ENCODE results near the gene C3orf22.
"Not testable (repeated sequence)": the region's sequence is repeated elsewhere in the genome, so short reads cannot be mapped to it uniquely, and the experiment has no call there.

C3orf22 gene, protein sequence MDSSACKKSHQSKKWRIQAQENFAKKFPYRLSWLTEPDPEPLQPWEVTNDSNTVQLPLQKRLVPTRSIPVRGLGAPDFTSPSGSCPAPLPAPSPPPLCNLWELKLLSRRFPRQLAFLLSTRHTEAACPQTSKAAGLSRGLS

DNA sequence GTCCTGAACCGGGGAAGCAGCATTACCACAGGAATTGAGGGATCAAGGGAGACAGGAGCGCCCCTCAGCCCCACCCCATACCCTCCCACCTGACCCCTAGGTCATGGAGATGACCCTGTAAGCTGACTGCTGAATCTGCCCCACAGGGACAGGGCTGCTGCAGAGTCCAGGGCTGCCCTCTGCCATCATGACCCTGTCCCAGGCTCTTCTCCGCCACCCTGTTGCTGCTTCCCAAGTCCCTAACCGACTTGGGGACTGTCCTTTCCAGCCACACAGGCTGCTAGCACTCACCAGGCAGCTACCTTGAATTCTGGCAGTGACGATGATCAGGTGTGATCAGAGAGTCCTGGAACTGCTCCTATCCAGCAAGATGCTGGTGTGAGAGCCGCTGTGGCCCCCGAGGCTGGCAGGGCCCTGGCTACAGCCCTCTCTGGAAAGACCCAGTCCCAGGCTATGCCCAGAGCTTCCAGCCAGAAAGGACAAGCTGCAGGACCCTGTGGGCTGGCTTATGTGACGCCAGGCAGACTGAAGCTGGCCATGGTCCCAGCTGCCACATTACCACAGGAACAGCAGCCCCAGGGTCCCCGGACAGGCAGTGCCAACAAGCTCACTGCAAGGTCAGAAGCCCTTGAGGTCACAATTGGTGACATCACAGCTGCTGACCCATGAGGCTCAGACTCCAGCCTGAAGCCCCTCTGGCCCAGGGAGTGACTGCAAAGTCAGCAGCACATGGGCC lies at the start of gene C3orf22:
Gene C3orf22 (minus strand): TSS at position 597 of the 736 bp plus-strand sequence. CDS start 5,542 bp downstream, outside the sequence.
- DNase-seq (ENCODE audit: low read depth), result no peak

DNA sequence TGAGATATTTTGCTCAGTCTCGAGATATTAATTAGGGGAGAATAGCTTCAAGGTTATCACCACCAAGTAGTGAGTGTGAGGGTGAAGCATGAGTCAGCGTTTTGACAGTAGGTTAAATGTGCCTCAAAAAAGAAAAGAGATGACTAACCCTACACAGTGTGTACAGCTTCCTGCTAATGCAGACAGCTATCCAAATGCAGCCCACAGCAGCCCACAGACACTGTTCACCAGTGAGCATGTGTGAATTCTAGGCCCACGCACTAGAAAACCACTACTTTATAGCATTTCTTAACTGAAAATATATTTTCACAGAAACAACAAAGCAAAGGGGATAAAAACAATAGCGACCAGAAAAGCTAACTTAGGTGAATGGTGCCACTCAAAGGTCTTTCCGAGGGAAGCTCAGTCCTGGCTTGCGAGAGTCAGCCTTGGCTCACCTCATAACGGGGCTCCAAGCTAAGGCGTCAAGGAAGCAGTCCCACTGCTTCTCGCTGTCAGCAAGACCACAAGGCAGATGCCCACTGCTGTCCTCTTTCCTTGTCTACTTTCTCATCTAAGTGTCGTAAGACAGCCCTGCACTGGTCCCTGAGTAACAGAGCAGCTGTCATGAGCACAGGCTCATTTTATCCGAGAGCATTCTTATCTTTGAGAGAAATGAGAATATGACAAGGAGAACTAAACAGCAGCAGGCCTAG lies 48.6 kb upstream of the C3orf22 start:
- DNase-seq (ENCODE audit: low read depth), result peak; percentile 25

DNA sequence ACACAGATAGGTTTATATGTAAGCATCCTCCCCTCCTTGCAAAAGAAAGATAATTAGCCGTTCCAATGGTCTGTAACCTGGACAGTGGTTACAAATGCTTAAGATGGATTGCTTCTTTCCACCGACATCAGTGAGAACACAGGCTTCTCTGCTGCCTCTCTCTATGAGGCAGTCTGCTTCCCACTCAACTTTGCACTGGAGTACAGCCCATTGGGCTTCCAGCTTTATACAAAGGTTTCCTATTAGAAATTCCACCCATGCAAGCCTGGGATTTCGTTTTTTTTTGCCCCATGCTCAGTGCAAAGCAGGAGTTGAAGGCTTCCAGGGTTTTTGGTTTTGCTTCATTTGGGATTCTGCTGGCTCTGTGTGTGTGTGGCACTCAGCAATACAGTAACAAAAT lies 47.3 kb upstream of the C3orf22 start:
- no peak for DNase-seq (ENCODE audit: low read depth)

DNA sequence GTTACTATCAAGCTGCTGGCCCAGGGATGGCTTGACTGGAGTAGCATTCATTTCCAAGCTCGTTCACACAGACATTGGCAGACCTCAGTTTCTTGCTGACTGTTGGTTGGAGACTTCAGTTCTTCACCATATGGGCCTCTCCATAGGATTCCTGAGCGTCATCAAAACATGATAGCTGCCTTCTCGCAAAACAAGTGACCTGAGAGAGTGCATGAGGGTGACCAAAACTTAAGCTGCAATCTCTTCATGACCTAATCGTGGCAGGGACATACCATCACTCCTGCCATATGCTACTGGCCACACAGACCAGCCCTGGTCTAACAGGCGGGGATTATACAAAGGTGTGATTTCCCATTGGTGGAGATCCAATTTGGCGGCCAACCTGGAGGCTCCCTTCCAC lies 46.0 kb upstream of the C3orf22 start:
- no peak for DNase-seq (ENCODE audit: low read depth)

DNA sequence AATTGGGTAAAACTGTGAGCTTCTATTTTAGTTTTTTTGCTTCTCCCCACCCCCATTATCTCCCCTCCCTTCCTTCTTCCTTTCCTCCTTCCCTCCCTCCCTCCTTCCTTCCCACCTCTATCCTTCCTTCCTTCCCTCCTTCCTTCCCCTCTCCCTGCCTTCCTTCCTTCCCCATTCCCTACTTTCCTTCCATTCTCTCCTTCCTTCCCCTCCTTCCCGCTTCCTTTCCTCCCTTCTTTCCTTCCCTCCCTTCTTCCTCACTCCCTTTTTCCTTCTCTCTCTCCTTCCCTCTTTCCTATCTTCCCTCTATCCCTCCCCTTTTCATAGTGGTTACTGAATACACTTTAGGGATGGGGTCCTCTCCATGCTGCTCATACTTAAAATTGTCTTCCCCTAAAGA lies 40.4 kb upstream of the C3orf22 start:
- no peak for DNase-seq (ENCODE audit: low read depth)

DNA sequence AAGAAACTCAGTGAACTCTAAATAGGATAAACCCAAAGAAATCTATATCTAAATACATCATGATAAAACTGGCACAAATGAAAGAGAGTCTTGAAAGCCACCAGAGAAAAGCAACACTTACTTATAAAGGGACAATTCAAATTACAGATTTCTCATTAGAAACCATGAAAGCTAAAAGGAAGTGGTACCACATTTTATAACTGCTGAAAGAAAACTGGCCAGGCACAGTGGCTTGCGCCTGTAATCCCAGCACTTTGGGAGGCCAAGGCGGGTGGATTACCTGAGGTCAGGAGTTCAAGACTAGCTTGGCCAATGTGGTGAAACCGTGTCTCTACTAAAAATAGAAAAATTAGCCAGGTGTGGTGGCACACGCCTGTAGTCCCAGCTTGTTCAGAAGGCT lies 36.7 kb upstream of the C3orf22 start:
- not testable (repeated sequence) for DNase-seq (ENCODE audit: low read depth)

DNA sequence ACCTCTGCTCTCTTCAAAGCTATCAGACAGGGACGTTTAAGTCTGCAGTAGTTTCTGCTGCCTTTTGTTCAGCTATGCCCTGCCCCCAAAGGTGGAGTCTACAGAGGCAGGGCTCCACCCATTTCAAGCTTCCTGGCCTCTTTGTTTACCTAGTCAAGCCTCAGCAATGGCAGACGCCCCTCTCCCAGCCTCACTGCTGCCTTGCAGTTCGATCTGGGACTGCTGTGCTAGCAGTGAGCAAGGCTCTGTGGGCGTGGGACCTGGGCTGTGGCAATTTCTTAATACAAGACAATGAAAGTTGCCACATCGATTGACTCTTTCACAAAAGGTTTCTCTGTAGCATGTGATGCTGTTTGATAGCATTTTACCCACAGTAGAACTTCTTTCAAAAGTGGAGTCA lies 32.8 kb upstream of the C3orf22 start:
- not testable (repeated sequence) for DNase-seq (ENCODE audit: low read depth)

DNA sequence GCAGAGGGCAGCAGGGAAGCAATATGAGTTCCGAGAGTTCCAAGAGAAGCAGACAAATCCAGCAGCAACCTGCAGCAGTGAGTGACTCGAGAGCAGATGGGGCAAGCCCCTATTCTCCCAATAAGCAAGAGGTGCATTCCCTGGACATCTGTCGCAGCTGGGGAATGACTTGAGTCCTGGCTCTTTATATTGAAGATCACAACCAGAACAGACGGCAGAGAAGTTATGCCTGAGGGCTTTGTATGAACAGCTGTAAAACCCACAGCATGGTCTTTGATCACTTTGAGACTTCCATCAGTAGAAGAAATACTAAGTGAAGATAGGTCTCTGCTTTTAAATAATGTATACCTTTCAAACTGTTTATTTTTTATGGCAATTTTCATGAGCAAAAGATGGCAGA lies 23.6 kb upstream of the C3orf22 start:
- no peak for DNase-seq (ENCODE audit: low read depth)

DNA sequence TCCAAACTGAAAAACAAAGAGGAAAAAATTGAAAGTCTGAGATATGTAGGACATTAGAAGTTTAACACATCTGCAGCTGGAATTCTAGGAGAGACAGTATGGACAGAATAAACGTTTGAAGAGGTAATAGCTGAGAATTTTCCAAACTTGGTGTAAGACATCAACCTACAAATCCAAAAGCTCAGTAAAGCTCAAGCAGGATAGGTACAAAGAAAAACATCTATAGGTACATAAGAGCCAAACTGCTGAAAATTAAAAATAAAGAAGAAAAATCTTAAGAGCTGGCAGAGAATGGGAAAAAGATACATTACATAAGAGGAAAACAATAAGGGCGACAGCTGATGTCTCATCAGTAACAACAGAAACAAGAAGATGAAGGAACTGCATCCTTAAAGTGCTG lies 22.8 kb upstream of the C3orf22 start:
- DNase-seq (ENCODE audit: low read depth), result no peak

DNA sequence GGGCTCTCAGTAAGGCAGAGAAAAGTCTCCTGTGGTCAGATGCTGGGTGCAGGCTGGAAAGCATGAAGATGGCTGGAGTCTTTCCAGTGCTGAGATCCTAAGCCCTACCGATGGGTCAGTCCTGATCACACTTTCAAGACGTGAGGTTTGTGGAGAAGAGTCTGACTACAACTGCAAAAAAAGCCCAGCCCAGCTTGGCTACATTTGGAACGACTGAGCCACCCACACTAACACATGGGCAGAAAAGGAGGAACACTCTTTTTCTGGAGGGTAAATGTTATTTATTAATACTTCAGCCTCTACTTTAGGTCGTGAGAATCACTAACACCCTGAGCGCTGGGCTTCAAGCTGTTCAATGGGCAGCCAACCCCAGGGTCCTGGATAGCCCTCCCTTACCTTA lies 22.0 kb upstream of the C3orf22 start:
- DNase-seq (ENCODE audit: low read depth), result no peak

DNA sequence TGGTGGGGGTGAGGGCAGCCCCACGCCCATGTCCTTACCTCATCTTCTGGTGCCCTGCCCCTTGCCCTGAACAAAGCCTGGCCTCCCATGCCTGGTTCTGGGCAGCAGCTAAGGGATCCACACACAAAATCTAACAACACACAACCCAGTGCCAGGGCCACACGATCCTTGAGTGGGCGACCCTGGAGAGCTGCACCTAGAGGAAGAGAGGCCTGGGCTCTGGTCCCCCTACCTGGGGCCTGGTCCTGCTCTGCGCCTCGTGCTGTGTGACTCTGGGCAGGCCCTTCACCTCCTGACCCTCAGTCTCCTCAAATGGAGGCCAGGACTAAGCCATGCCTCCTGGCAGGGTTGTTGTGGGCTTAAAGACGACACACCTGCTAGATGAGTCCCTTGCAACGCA lies 20.0 kb upstream of the C3orf22 start:
- DNase-seq (ENCODE audit: low read depth), result no peak

DNA sequence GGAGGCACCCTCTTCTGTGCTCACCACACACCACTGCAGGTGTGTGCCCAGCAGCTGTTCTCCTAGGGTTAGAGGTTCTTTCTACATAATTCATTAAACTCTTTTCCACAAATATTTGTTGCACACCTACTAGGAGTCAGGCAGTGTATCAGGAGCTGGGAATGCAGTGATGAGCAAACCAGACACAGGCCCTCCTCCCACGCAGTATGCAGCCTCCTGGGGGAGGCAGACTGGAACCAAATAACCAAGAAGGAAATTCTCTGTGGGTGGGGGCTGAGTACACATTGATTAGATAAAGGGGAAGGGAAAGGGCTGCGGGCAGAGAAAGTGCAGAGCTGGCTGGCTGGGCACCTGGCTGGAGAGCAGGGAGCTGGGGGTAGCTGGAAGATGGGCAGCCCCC lies 18.5 kb upstream of the C3orf22 start:
- DNase-seq (ENCODE audit: low read depth), result no peak

DNA sequence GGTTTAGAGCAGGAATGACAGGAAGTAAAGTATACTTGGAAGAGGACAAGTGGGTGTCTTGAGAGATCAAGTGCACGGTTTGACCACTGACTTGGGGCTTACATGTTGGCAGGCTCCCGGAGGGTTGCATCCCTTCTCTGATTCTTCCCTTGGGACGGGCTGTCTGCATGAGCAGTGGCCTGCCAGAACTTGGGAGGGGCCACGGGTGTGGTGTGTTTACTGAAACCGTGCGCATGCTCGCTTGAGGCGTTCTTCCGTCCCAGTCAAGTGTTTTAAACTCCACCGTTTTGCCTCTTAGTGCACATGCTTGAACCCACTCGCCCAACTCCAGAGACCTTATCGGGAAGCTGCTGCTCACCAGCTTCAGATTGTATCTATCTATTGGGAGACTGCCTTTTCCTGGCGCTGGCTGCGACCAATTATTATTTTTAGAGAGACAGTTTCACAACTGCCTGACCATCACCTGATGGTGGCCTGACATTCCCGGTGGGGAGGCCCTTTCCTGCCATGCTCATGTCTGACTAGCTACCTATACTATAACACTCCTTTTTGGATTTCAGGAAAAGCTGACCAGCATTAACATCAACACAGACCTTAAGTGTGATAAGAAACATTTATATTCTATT lies 14.9 kb upstream of the C3orf22 start:
- no peak for DNase-seq (ENCODE audit: low read depth)

DNA sequence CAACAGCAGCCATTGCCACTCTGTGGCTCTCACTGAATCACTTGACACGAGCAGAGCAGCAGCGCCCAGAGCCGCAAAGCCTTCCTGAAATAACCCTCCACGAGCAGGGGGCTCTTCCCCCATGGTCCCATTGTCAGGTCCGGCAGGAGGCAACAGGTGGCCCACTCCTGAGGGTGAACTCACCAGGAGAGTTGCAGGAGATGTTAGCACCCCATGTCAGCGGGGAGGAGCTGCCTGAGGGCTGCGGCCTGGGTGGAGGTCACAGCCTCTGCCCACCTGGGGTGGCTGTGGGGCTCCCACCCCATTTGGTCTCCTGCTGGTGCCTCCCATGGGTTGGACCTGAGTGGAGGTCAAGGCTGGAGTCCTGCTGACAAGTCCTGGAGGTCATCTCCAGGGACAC lies 12.3 kb upstream of the C3orf22 start:
- no peak for DNase-seq (ENCODE audit: low read depth)

DNA sequence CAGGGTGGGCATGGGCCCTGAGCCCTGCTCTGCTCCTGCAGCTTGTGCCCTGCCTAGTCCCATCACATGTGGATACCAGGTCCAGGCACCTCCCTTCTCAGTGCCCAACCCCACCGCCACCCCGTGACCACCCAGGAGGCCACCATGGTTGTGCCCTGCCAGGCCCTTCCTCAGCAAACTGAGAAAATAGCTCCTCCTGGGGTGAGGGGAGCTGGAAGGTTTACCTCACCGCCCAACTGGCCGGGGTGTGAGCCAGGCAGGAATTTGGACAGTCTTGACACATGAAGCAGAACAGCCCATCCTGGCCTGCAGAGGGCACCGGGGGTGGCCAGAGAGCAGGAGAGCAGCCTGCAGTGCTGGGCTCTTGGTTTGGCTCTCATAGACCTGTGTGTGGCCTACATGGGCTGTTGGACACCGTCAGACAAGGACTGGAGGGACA lies 11.4 kb upstream of the C3orf22 start:
- DNase-seq (ENCODE audit: low read depth), result no peak

DNA sequence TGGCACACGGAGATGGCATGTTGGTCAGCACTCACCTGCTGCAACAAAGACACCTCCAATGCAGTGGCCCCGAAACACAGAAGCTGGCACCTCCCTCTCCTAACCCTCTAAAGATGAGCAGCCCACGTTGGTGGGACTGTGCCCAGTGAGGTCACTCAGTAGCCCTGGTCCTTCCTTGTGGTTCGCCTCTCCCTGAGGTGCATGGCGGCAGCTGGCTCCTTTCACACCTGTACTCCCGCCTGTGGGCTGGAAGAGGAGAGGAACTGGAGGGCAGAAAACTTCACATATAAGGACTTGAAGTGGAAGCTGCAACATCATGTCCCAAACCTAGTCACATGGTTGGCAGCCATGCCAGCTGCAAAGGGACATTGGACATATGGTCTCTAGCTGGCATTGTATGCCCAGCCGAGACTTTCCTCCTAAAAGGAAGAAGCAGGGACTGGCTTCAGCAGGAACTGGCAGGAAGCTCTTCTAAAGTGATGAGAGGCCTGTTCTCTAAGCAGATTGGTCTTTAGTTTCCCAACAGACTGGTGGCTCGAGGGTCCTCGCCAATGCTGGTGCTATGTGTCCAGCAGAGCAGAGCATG lies 10.8 kb upstream of the C3orf22 start:
- DNase-seq (ENCODE audit: low read depth), result no peak

DNA sequence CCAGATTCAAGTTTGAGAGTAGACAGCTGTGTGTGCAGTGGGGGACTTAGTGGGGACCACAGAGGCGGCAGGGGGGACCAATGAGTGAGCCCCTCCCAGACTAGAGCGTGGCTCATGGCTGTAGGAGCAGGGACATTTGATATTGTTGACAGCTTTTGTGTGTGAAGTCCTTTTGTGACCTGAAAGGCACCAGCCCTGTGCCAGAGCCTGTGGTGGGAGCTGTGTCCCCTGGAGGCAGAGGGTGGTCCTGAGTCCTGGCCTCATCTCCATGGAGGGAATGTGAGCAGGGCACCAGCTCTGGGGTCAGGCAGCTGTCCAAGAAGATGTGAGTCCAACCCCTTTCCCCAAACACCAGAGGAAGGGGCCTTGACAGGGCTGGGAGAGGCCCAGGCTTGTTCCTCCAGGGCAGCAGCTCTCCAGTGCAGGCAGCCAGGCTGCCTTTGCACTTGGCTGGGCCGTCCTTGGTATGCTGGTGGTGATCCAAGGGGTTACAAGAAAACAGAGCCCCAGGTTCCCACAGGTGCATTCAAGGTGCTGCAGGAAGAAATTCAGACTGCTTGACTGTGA lies 10.1 kb upstream of the C3orf22 start:
- DNase-seq (ENCODE audit: low read depth), result no peak

DNA sequence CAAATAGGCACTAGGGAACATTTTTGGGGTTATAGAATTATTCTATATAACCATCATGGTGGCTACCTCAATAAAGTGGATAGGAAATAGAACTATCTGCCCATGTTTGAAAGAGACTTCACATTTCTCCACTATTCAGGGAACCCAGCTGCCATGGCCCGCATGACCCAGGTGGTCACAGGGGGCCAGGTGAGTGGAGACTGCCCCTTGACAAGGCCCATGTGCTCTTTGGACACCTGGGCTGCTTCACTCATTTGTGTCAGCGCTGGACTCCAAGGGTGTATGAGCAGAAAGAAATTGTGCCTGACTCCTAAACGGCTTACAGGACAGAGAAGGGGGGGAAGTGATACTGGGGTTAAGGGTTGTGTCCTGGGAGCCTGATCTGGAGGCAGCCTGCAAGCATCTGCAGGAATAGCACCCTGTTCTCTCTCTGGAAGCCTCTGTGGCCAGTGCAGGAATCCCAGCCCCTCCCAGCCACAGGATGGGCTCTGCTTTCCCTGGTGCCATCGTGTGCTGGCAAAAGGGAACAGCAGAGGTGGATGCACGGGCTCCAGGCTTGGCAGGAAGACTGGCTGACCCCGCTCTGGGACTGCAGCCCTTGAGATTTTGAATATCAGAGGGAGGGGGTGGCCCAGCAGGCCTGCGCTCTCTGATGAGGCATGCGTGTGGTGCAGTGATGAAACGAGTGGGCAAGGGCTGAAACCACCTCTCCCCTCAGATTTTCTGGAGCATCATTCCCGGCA lies 9.1 kb upstream of the C3orf22 start:
- DNase-seq (ENCODE audit: low read depth), result no peak

DNA sequence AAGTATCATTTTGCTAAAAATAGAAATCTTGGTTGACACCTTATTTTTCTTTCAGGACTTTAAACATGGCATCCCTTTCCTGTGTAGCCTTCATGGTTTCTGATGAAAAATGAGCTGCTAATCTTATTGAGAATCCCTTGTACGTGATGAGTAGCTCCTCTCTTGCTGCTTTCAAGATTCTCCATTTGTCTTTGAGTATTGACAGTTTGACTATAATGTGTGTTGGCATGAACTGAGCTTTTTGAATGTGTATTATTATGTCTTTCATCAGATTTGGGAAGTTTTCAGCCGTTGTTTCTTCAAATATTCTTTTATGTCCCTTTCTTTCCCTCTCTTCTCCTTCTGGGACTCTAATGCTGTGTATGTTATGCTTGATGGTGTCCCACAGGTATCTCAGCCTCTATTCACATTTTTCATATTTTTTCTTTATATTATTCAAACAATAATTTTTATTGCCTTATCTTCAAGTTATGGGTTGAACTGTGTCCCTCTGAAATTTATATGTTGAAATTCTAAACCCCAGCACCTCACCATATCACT lies 4.1 kb upstream of the C3orf22 start:
- no peak for DNase-seq (ENCODE audit: low read depth)

DNA sequence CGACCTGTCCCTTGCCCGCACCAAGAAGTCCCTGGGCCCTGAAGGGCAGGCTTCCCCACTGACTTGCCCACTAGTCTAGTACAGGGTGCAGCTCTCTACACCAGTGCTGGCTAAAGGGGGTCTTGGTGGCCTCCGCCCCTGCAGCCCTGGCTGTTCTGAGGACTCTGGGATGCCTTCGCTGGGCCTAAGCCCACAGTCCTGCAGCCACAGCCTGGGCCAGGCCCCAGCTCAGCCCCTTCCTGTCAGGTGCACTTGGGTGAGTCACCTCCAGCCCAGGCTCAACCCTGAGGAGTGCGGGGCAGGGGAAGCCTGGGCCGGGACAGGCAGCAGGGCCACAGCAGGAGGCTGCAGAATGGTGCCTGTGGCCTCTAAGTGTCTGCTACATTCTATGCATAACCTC lies 971 bp downstream of the C3orf22 start:
- no peak for DNase-seq (ENCODE audit: low read depth)

DNA sequence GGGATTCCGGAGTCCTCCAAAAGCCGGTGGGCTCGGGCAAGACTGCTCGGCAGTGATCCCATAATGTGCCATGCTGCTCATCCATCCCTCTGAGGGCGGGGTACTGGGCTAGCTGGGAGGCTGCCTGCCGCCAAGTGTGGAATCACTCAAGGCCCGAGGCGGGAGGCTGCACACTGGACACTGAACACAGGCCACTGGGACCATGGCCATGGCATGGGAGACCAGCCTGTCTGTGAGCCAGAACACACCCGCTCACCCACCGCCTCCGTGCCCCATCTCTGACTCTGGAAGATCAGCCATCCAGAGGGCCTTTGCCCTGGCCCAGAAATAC lies 1.4 kb downstream of the C3orf22 start:
- no peak for DNase-seq (ENCODE audit: low read depth)

Measured in stromal cell of bone marrow (primary cell).